AG04450 (cell line): ENCODE data around the gene SURF1. TPM values are rescaled to one million over a fixed set of nuclear protein-coding genes. Genes with fewer than 3 reads are reported as not detected.
A peak's percentile ranks its signal among the peaks of the same experiment; 100 is the strongest.
"Not testable (repeated sequence)": the region's sequence is repeated elsewhere in the genome, so short reads cannot be mapped to it uniquely, and the experiment has no call there.

Experiments used
- CTCF ChIA-PET: fragments of 300-600, 350-600 bp; formaldehyde crosslinking; extraction: SDS; loops from one replicate; lab custom pipeline; 2022; ENCODE audit warnings: antibody characterized with exemption, inconsistent platforms; lab: Charles Lee
- POLR2A ChIA-PET: fragments of 350-600 bp; formaldehyde crosslinking; extraction: SDS; loops from one replicate; lab custom pipeline; 2021; ENCODE audit warnings: antibody characterized with exemption, inconsistent platforms; lab: Yijun Ruan, JAX
- DNase-seq: peaks from one replicate; pipeline ENCODE4 v3.0.0-alpha.2; 2011; ENCODE audit warnings: low read depth, low spot score
- H3K27ac ChIP-seq: one replicate; pipeline ENCODE4 v1.5.1; 2012; ENCODE audit warnings: low read depth, low read length, control low read depth
- H3K27me3 ChIP-seq: one replicate; pipeline ENCODE4 v1.6.0; 2012; ENCODE audit warnings: low read length; ENCODE audit not compliant: control insufficient read depth, insufficient read depth
- H3K4me3 ChIP-seq: 2 replicates; pipeline ENCODE4 v1.5.1; 2011; ENCODE audit warnings: mild to moderate bottlenecking, low read depth, low read length, control low read depth
- H3K9me3 ChIP-seq: 2 replicates; pipeline ENCODE4 v1.5.1; 2012; ENCODE audit warnings: low read length; ENCODE audit not compliant: control insufficient read depth, insufficient read depth
- polyA plus RNA-seq: library from polyadenylated mRNA; depleted of rRNA; stranded (reverse); fragments of >200 nt; gene quantifications from 2 replicates; pipeline ENCODE4 v1.2.3, GENCODE V29; 2011
- TF ChIP-seq, protein P1 (sequence below): IDR thresholded peaks from 2 replicates; pipeline ENCODE4 v1.5.1; 2011; ENCODE audit warnings: low read depth, low read length, control low read depth, inconsistent platforms

SURF1 gene
- polyA plus RNA-seq, 1 experiment, result 28.2 TPM

DNA sequence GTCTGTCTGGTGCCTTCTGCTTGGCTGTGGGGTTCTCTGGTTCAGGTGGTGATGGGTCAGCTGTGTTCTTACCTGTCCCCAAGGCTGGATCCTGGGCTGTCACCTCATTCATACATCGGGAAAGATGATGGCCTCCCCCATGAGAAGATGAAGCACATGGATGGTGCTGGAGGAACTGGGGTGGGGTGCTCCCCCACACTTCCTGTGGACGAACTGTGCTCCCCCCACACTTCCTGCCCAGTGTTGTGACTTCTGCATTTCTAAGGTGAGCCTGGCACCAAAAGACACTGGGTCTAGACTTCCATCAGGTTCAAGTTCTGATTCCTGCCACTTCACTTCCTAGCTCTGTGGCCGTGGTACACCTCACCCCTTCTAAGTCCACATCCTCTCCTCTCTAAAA lies 16.0 kb downstream of the SURF1 start:
- DNase-seq, result no peak
- Histone ChIP-seq H3K4me3 (no peak overlapping the region), H3K9me3 (no peaks in the 10 kb centered on the region), H3K27me3 (no peaks in the 10 kb centered on the region), H3K27ac (no peak overlapping the region)
- ChIA-PET CTCF (no interaction called here), POLR2A (no interaction called here)
- TF ChIP-seq, protein P1, sequence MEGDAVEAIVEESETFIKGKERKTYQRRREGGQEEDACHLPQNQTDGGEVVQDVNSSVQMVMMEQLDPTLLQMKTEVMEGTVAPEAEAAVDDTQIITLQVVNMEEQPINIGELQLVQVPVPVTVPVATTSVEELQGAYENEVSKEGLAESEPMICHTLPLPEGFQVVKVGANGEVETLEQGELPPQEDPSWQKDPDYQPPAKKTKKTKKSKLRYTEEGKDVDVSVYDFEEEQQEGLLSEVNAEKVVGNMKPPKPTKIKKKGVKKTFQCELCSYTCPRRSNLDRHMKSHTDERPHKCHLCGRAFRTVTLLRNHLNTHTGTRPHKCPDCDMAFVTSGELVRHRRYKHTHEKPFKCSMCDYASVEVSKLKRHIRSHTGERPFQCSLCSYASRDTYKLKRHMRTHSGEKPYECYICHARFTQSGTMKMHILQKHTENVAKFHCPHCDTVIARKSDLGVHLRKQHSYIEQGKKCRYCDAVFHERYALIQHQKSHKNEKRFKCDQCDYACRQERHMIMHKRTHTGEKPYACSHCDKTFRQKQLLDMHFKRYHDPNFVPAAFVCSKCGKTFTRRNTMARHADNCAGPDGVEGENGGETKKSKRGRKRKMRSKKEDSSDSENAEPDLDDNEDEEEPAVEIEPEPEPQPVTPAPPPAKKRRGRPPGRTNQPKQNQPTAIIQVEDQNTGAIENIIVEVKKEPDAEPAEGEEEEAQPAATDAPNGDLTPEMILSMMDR, result no peak

DNA sequence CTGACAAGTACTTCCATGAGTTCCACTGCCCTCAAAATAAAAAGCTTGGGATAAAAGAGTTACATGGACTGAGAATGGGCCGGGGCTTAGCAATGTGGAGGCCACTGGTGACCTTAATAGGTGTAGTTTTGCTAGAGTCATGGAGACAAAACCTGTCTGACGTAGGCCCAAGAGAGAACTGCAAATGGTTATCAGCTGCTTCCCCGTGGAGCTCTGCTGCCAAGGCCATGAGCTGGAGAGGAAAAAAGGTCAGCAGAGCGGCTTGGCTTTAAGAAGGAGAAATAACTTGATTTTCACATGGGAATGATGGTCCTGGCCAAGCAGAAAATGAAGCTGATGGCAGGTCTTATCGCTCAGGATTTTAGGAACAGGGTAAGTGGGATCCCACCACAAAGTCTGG lies 16.6 kb downstream of the SURF1 start:
- ChIA-PET CTCF (interaction anchor here (1.1 kb wide), 1 partner anchor 147 kb away, joined by 3 read pairs; no protein-coding TSS in a partner anchor), POLR2A (interaction anchor here (1.6 kb wide), 1 partner anchor 14 kb away, joined by 3 read pairs; no protein-coding TSS in a partner anchor)
- no peak overlapping the region for H3K27ac ChIP-seq
- H3K27me3 ChIP-seq, result no peaks in the 10 kb centered on the region
- no peaks in the 10 kb centered on the region for H3K9me3 ChIP-seq
- no peak for DNase-seq
- TF ChIP-seq, protein P1, result no peak
- no peak overlapping the region for H3K4me3 ChIP-seq

DNA sequence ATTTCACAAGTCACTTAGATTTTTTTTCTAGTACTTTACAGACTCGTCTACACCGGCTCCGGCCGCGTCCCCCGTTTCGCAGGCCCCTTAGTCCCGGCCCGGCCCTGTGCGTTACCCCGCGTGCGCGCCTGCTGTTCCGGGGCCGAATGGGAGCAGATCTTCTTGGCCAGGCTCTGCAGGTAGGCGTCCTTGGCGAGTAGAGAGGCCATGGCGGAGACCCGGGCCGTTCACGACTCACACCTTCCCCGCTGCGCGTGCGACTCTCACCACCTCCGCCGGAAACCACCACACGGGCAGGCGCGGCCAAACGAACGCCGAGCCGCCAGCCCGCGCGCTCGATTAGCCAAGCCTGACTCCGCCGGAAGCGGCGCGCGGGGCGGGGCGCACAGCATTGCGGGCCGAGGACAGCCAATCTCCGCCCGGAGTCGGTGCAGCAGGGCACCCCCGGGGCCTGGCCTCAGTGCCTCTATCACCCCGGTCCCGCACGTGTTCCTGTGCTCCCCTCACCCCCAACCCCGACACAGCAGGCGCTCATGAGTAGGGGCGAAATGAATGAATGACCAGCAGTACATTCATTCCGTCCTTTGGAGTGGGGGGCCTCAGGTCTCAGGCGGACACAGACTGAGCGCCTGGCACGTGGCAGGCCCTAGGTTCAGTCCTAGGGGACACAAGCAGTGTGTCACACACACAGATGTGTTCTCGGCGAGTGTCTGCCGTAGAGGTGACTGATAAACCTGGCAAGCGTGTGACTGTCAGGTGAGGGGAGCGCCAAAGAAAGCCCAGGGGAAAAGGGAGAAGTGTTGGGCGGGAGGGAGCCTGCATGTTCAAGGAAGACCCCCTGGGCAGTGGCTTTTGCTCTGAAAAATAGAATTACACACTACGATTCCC lies 20.1 kb downstream of the SURF1 start, which contains the start of gene SURF6:
SURF6 (minus strand) TSS at position 265 of the 888 bp plus-strand sequence; CDS start at position 209, 56 bp downstream.
- peak; percentile 41 for DNase-seq
- POLR2A ChIA-PET, result no interaction called here
- TF ChIP-seq, protein P1, result no peak
- peak within 1 kb of the TSS; percentile 52 for H3K27ac ChIP-seq
- H3K9me3 ChIP-seq, result no peaks in the 10 kb centered on the region
- H3K27me3 ChIP-seq, result no peaks in the 10 kb centered on the region
- H3K4me3 ChIP-seq, result peak within 1 kb of the TSS; percentile 98
- CTCF ChIA-PET, result no interaction called here

DNA sequence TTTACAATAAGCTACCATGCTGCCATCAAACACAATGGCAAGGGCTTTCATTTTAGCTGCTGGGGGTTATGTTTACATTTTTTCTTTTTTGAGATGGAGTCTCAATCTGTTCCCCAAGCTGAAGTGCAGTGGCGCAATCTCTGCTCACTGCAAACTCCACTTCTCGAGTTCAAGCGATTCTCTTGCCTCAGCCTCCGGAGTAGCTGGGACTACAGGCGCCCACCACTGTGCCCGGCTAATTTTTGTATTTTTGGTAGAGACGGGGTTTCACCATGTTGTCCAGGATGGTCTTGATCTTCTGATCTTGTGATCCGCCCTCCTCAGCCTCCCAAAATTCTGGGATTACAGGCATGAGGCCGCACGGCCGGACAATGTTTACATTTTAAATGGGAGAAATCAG lies 21.4 kb downstream of the SURF1 start:
- not testable (repeated sequence) for H3K27ac ChIP-seq, H3K9me3 ChIP-seq, H3K27me3 ChIP-seq, DNase-seq
- ChIA-PET CTCF (interaction anchor here (0.5 to 1.2 kb wide), 4 partner anchors 147 to 175 kb away, joined by 3 to 5 read pairs (median 3); no protein-coding TSS in a partner anchor), POLR2A (interaction anchor here (0.8 to 1.1 kb wide), 2 partner anchors 9 to 13 kb away, joined by 3 to 5 read pairs; partner anchors contain the start of genes MED22 and RPL7A)
- peak overlapping the region; percentile 98 for H3K4me3 ChIP-seq

DNA sequence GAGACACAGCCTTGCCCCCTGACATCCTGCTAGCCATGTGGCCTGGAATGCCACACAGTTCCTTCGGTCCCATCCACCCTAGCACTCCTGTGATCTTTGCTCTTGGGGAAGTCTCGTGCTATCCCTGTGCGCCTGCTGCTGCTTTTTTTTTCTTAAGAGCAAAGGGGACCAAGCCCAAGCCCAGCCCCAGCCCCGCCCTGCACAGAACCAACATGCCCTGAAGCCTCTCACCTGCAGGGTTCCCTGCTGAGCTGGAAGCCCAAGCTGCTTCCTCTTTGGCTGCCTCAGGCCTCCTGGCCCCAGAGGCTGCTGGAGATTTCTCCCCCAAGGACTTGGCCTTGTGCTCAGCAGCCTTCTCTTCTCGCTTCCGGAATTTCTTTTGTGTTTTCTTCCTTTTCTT lies 22.1 kb downstream of the SURF1 start:
- TF ChIP-seq, protein P1, result no peak
- ChIA-PET POLR2A (interaction anchor here (1.1 kb wide), 1 partner anchor 14 kb away, joined by 5 read pairs; the partner anchor contains the start of genes MED22 and RPL7A), CTCF (interaction anchor here (0.7 to 1.5 kb wide), 3 partner anchors 146 to 175 kb away, joined by 3 to 4 read pairs (median 3); no protein-coding TSS in a partner anchor)
- no peak overlapping the region for H3K4me3 ChIP-seq
- no peaks in the 10 kb centered on the region for H3K27me3 ChIP-seq
- H3K9me3 ChIP-seq, result no peaks in the 10 kb centered on the region
- H3K27ac ChIP-seq, result no peak overlapping the region
- no peak for DNase-seq
